GM21723 (cell line): Measurements from ENCODE around the gene C1orf210.

Experiments
- ATAC-seq: cut with Tn5 transposase; IDR thresholded peaks from one replicate; pipeline ENCODE4 v1.9.1; 2021; ENCODE audit warnings: mild to moderate bottlenecking, moderate library complexity; ENCODE audit not compliant: unreplicated experiment

The C1orf210 gene

DNA sequence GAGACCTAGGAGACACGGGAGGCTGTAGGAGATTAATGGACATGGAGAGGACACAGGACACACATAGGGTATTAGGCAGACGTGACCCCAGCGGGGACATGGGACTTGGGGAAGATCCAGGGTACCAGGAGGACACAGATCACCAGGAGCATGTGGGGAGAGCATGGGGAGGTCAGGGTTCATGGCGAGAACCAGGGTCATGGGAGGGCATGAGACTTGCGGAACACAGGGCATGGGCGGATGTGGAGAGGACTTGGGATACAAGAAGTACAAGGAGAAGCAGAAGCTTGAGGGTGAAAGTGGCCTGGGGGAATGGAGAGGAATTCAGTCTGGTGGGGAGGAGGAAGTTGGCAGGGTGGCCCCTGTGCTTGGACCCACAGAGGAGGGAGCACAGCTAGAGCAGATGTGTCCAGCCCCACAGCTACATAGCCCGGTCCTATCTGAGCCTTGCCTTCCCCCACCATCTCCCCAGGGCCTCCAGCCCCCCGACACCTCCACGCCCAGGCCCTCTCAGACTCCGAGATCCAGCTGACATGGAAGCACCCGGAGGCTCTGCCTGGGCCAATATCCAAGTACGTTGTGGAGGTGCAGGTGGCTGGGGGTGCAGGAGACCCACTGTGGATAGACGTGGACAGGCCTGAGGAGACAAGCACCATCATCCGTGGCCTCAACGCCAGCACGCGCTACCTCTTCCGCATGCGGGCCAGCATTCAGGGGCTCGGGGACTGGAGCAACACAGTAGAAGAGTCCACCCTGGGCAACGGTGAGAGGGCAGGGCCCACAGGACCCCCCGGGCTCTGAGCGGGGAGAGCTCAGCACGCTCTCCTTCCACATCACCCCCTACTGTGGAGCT lies 27.5 kb upstream of the C1orf210 start:
- no peak for ATAC-seq

DNA sequence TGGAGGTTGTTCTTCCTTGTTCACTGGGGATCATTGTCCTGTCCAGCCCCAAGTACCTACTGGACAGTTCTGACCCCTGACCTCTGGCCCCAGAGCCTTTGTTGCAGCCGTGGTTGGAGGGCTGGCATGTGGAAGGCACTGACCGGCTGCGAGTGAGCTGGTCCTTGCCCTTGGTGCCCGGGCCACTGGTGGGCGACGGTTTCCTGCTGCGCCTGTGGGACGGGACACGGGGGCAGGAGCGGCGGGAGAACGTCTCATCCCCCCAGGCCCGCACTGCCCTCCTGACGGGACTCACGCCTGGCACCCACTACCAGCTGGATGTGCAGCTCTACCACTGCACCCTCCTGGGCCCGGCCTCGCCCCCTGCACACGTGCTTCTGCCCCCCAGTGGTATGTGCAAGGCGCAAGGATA lies 26.8 kb upstream of the C1orf210 start:
- ATAC-seq = no peak

DNA sequence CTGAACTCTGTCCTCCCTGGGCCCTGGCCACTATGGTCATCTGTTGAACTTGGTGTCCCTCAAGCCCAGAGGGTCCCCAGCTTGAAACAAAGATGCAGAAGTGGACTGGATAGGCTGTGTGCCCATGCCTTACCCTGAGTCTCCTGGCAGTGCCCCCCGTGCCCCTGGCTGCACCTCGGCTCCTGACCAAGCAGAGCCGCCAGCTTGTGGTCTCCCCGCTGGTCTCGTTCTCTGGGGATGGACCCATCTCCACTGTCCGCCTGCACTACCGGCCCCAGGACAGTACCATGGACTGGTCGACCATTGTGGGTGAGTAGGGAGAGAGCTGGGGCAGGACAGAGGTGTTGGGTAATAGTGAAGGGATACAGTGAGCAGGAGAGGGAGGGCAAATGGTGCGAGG lies 26.1 kb upstream of the C1orf210 start:
- no peak for ATAC-seq

DNA sequence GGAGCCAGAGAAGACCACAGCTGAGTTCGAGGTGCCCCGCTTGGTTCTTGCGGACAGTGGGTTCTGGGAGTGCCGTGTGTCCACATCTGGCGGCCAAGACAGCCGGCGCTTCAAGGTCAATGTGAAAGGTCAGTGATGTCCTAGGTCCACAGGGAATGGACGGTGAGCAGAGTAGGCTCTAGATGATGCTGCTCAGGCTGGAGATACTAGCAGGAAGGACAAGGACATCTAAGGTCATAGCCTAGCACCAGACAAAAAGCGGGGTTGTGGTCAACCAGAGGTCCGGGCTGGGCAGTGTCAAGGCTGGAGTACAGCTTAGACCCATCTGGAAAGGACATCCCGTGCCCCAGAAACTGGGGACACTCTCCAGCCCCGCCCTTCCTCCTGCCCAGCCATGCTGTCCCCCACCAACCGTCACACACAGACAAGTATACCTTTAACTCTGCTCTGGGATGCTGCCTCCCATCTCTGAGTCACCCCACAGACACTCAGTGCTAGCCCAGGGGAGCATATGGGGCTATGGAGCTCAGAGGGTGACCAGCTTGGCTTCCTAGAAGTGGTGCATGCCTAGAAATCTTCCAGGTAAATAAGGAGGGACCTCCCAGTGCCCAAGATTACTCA lies 24.1 kb upstream of the C1orf210 start:
- ATAC-seq = no peak

GRCh38 chr1:43308635-43309404 lies 23.4 kb upstream of the C1orf210 start:
- no peak for ATAC-seq

DNA sequence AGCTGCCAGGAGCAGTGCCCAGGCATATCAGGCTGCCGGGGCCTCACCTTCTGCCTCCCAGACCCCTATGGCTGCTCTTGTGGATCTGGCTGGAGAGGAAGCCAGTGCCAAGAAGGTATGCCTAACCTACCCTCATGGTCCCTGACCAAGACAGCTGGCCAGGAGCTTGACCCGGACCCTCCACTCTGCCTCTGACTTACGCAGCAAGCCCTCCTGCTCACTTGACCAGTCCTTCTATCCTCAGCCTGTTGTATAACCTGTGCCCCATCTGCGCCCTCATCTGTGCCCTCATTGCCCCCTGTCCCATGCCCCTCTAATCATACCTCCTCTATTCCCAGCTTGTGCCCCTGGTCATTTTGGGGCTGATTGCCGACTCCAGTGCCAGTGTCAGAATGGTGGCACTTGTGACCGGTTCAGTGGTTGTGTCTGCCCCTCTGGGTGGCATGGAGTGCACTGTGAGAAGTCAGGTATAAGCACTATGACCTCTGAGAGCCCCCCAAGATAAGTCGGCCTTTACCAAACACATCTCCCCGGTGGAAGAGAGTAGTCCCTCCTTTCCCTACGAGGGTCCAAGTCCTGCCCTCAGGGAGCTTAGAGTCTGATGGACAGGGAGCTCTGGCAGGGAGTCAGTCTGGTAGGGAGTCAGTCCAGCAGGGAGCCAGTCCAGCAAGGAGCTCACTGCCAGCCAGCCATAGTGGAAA lies 22.2 kb upstream of the C1orf210 start:
- no peak for ATAC-seq

DNA sequence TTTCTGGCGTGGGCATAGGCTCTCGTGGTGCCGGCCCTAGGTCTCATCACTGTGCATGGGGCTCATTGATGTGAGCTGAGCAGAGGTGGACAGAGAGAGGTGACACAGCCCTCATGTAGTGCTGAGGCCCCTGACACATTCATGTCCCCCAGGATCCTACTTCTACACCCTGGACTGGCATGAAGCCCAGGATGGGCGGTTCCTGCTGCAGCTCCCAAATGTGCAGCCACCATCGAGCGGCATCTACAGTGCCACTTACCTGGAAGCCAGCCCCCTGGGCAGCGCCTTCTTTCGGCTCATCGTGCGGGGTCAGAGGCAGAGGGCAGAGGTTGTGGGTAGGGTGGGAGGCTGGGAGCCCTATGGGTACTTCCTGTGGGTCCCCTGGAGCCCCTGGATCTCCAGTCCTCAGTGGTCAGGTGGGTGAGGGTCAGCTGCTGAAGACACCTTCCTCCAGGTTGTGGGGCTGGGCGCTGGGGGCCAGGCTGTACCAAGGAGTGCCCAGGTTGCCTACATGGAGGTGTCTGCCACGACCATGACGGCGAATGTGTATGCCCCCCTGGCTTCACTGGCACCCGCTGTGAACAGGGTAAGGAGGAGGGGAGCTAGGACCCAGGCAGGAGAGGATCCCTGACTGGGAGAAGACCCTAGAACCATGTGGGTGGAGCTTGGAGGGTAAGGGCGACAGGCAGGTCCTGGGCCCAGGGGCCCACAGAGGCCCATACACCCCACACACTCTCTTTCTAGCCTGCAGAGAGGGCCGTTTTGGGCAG lies 21.5 kb upstream of the C1orf210 start:
- ATAC-seq = no peak

GRCh38 chr1:43305926-43306687 lies 20.7 kb upstream of the C1orf210 start:
- ATAC-seq = no peak

- no peak for ATAC-seq
Measured at GRCh38 chr1:43305461-43305860, 20.1 kb upstream of the C1orf210 start.

GRCh38 chr1:43304771-43305300 lies 19.5 kb upstream of the C1orf210 start:
- no peak for ATAC-seq

DNA sequence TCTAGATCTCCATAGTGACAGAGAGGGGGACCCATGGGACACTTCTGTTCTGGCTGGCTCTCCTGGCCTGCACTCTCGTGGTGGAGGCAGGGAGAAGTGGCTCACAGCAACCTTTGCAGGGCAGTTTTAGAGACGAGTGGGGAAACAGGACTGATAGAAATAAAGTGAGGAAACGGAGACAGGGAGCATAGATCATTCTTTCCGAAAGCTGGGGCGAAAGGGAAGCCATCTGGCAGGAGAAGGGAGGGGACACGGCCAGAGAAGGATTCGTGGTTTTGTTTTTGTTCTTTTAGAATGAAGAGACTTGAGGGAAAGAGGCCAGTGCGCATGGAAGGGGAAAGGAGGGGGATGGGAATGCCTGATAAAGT lies 18.9 kb upstream of the C1orf210 start:
- ATAC-seq = no peak

- ATAC-seq = no peak
Measured at GRCh38 chr1:43303471-43304313, 18.3 kb upstream of the C1orf210 start.

DNA sequence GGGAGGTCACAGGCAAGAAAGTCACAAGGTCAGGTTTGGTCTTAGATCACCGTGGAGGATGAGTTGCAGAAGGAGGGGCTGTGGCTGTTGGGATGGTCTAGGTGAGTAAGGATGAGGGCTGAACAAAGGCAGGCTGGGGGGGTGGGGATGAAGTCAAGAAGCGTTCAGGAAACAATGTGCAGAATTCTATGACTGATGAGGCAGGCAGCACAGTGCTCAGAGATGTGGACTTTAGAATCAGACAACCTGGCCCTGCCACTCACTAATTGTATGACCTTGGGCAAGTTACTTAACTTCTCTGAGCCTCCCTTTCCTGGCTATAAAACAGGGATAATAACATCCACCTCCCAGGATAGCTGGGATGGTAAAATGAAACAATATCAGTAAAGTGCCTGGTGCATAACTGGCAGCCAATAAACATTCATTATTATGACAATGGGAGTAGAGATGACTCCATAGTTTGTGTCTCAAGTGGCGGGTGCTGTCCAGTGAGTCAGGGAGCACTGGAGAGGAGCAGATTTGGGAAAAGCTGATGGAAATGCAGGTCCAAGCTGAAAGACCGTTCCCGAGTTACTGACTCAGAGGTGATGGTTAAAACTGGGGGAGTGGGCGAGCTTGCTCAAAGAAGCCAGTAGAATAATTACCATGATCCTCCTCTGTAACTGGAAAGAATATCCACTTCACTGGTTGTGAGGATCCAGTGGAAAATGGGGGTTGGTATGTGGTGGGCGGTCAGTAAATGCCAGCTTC lies 17.5 kb upstream of the C1orf210 start:
- no peak for ATAC-seq

DNA sequence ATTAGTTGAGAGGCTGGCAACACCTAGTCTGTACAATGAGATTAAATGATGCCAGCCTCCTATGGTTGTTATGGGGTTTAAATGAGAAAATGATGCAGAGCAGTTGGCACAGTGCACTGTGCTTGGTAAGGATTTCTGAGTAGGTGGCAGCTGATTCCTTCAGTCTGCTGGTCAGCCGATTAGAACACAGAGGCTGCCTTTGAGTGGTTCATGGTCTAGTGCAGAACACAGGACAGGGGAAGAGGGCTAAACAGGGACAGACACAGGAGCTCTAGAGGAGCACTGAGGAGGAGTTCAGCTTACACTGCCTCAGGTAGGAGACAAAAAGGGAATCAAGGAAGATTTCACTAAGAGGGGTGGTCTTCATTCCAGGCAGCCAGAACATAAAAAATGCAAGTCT lies 16.8 kb upstream of the C1orf210 start:
- no peak for ATAC-seq

GRCh38 chr1:43300378-43301094 lies 15.2 kb upstream of the C1orf210 start, which contains the start of gene TIE1:
TIE1 (plus strand) TSS chr1:43300982; CDS start chr1:43301072, 90 bp downstream.
- ATAC-seq = no peak

DNA sequence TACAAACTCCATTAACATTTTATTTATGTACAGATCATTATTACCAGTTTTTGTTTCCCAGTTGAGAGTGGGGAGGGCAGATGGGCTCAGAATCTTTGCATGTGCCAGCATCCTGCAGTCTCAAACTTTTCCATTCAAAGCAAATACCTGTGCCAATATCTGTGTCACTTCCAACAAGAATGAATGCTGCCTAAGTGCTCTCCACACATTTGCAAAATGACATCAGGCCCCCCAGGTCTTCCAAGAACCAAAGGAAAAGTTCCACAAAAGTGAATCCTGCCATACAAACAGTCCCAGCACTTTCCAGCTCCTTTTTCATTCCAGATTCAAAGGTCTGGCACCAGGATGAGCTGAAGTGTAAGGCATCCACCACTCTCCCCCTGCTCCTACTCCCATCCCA lies 13.7 kb upstream of the C1orf210 start:
- ATAC-seq = no peak

GRCh38 chr1:43298055-43298454 lies 12.7 kb upstream of the C1orf210 start:
- ATAC-seq = no peak
